ENCODE measurements around the gene HNF1B.
A peak's percentile ranks its signal among the peaks of the same experiment; 100 is the strongest.

The HNF1B gene

GRCh38 chr17:37671028-37671823 lies 73.6 kb downstream of the HNF1B start:
- DNase-seq (ENCODE audit: low spot score): no peak

GRCh38 chr17:37667039-37667438 lies 77.8 kb downstream of the HNF1B start:
- no peak for DNase-seq (ENCODE audit: low spot score)

GRCh38 chr17:37664214-37664613 lies 80.6 kb downstream of the HNF1B start:
- no peak for DNase-seq (ENCODE audit: low spot score)

- no peak for DNase-seq (ENCODE audit: low spot score)
These were observed 82.5 kb downstream of the HNF1B start for GRCh38 chr17:37662353-37662752.

GRCh38 chr17:37661400-37662014 lies 83.4 kb downstream of the HNF1B start:
- DNase-seq (ENCODE audit: low spot score): no peak

- no peak for DNase-seq (ENCODE audit: low spot score)
These were observed 84.9 kb downstream of the HNF1B start for GRCh38 chr17:37659925-37660324.

GRCh38 chr17:37657202-37657601 lies 87.7 kb downstream of the HNF1B start:
- no peak for DNase-seq (ENCODE audit: low spot score)

GRCh38 chr17:37651849-37652248 lies 93.0 kb downstream of the HNF1B start:
- no peak for DNase-seq (ENCODE audit: low spot score)

GRCh38 chr17:37650419-37651003 lies 94.3 kb downstream of the HNF1B start:
- peak; percentile 4 for DNase-seq (ENCODE audit: low spot score)

- DNase-seq (ENCODE audit: low spot score): no peak
These were observed 96.3 kb downstream of the HNF1B start for GRCh38 chr17:37648555-37648954.

- no peak for DNase-seq (ENCODE audit: low spot score)
These were observed 97.0 kb downstream of the HNF1B start for GRCh38 chr17:37647856-37648255.

- DNase-seq (ENCODE audit: low spot score): no peak
These were observed 101.0 kb downstream of the HNF1B start for GRCh38 chr17:37643869-37644268.

- peak; percentile 88 for DNase-seq (ENCODE audit: low spot score)
These were observed 101.6 kb downstream of the HNF1B start, which contains the start of gene DDX52 for GRCh38 chr17:37643118-37643766. TSS of gene DDX52 (minus strand) at chr17:37643446. CDS start at chr17:37643420, 26 bp downstream.

GRCh38 chr17:37642681-37643080 lies 102.2 kb downstream of the HNF1B start:
- DNase-seq (ENCODE audit: low spot score): peak; percentile 3

GRCh38 chr17:37640015-37640414 lies 104.8 kb downstream of the HNF1B start:
- no peak for DNase-seq (ENCODE audit: low spot score)

GRCh38 chr17:37637956-37638355 lies 106.9 kb downstream of the HNF1B start:
- no peak for DNase-seq (ENCODE audit: low spot score)

Measured in putamen (tissue), 1 donor.